ENCODE results near the gene ANKFN1.

ANKFN1 gene

GRCh38 chr17:56451629-56452028, 298.4 kb downstream of the ANKFN1 start:
- DNase-seq, result no peak

- DNase-seq, result no peak
Measured at GRCh38 chr17:56452461-56452860, 299.2 kb downstream of the ANKFN1 start.

- DNase-seq, result no peak
Measured at GRCh38 chr17:56457501-56457900, 304.2 kb downstream of the ANKFN1 start.

GRCh38 chr17:56465886-56466285, 312.6 kb downstream of the ANKFN1 start:
- no peak for DNase-seq

- no peak for DNase-seq
Measured at GRCh38 chr17:56468840-56469239, 315.6 kb downstream of the ANKFN1 start.

DNA sequence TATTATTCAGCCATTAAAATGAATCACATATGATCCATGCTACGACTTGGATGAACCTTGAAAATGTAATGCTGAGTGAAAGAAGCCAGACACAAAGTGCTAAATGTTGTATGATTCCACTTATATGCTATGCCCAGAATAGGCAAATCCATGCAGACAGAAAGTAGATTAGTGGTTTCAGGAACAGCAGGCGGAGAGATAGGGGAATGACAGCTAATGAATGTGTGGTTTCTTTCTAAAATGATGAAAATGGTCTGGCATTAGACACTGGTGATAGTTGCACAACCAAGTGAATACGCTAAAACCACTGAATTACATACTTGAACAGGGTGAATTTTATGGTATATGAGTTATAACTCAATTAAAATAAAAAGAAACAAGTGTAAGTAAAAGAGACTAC, 318.4 kb downstream of the ANKFN1 start:
- DNase-seq, result no peak

DNA sequence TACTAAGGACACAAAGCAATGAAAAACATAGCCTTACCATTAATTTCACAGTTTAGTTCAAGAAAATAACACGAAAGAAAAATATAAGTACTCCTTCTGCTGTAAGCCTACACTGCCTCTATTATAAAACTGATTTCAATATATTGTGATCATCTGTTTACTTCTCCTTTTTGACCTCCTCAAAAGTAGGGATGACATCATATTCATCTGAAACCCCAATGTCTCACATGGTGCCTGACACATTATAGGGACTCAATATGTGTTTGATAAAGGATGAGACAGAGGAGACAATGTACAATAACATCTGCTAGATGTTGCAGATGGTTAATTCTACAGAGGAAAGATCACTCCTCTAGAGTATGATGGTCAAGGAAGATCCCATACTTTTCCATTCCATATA, 321.8 kb downstream of the ANKFN1 start:
- DNase-seq, result no peak

GRCh38 chr17:56478836-56479447, 325.7 kb downstream of the ANKFN1 start:
- no peak for DNase-seq

- DNase-seq, result no peak
Measured at GRCh38 chr17:56480501-56480900, 327.2 kb downstream of the ANKFN1 start.

DNA sequence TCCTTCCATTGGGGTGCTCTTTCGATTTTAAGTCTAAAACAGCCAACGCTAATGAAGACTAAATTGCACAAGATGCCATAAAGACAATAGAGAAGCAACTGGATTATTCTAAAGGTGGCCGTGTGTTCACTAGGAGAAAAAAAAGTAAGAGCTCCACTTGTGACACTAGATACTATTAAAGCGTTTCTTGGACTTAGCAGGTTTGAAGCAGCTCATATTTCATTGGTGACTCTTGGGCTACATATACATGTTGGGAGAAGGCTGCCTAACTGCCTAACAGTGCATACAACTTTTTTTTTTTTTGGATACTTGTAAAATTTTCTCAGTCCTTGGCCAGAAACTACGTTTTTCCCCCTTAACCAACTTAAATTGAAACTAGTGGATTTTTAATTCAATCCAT, 328.4 kb downstream of the ANKFN1 start:
- no peak for DNase-seq

DNA sequence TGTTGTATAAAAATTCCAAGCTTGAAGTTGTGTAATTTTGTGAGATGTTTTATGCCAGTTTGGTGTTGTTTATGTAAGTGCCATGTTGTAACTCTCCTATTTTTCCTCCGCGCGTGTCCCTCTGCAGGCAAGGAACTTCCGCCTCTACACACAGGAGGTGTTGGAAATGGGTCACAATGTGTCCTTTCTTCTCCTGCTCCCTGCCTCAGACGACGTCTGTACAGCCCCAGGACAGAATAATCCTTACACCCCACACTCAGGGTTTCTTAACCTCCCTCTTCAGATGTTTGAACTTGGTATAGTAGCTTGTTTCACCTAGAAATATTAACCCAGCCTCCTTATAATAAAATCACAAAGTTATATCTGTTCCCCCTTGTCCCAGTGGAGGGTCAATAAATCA, 329.0 kb downstream of the ANKFN1 start:
- DNase-seq, result no peak

DNA sequence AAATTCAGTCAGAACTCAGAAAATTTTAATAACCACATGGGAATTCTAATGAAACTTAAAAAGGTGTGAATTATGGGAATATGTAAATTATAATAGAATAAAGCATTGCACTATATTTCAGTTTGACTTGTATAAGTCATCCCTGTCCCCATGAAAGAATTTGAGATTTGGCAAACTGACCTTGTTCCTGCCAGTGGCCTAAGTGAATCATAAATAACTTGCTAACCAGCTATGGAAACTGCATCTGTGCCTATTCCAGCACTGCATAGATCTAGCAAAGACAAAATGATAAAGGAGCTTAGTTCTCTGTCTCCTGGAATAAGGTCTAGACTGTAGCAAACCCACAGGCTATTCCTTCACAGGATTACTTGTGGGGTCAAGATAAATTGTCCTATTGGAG, 333.5 kb downstream of the ANKFN1 start:
- DNase-seq, result no peak

DNA sequence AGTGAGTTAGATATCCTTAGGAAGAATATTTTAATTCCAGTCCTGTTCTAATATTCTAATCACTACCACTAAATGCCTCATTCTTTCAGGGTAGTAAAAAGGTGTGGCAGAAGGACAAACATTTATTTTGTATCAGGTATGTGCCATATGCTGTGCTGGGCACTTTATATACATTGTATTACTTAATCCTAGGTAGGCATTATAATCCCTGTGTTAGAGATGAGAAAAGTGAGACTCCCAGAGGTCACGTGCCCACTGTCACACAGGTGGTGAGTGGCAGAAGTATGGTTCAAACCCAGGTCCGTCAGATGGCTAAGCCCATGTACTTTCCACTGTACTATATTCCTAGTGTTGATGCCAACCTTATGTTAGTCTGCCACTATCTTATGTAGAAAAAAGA, 335.5 kb downstream of the ANKFN1 start:
- DNase-seq, result no peak

GRCh38 chr17:56489980-56490379, 336.7 kb downstream of the ANKFN1 start:
- no peak for DNase-seq

DNA sequence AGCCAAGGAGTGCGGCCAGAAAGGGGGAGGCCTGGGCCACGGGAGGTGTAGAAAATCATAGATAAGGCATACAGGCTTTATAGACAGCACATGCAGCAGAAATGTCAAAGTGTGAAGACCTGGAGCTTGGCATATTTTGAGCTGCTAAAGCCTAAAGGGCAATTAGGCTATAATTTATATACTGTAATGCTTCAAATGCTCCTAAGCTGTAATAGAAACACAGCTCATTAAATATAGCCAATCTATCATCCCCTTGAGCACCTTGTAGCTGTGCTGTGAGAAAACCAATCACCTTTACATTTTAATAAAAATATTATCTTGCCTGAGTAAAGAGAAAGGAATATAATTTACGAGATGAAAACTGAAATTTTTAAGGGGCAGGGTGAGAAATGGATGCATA, 342.3 kb downstream of the ANKFN1 start:
- no peak for DNase-seq

DNA sequence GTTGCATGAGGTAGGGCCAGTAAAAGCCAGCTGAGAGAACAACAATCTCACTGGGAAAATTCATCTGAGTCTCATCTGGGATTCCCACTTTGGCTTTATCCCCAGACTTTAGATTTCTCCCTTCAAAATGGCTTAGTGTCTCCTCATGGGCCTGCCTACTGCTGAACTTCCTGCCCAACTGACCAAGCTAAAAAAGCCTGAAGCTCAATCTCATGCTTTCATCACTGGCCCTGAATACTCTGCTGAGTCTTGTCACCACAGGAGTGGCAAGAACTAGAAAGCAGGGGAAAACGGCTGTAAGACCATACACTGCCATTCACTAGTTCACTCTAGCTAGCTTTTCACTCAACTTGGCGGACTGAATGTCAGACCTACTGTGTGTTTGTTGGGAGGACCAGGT, 343.9 kb downstream of the ANKFN1 start:
- no peak for DNase-seq

GRCh38 chr17:56499799-56500388, 346.6 kb downstream of the ANKFN1 start:
- peak; percentile 11 for DNase-seq

DNA sequence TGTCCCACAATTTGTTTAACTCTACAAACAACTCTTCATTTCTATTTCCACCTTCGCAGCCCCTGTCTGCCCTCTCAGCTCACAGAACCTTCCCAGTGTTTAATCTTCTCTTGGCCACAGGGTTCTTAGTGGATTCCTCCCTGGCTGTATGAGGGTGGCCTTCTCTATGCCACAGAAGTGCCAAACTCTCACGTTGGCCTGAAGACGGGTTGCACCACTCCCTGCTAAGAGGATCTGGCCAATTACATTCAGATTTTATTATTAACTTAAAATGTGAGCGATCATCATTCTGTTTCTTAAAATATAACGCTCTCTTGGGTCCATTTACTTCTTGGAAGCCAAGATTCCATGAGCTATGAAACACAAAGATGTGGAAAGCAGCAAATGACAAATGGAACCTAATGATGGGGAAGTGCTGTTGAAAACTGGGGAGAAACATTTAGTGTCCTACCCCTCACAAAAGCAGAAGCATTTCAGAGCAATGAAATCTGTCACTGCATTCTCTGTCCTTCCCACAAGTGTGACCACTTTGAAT, 348.9 kb downstream of the ANKFN1 start:
- no peak for DNase-seq

- DNase-seq, result no peak
Measured at GRCh38 chr17:56505154-56505756, 352.0 kb downstream of the ANKFN1 start.

- DNase-seq, result no peak
Measured at GRCh38 chr17:56506349-56506748, 353.1 kb downstream of the ANKFN1 start.

- DNase-seq, result no peak
Measured at GRCh38 chr17:56510554-56511342, 357.5 kb downstream of the ANKFN1 start.

DNA sequence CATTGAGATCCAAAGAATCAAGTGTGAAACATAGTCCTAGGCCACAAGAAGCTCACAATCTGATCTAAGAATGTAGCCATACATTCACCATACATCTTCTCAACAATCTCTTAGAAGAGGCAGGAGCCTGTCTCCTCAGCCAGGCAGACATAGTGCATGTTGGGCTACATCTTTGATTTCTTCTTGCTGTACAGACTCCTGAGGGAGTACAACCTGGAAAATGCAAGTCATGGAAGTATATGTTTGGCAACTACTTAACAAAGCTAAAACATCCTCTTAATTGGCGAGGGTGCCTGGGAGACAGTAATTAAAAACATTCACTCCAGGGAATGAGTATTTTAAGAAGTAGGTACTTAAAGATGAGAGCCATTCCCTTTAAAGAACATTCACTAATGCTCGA, 361.0 kb downstream of the ANKFN1 start:
- DNase-seq, result no peak

GRCh38 chr17:56514899-56515298, 361.6 kb downstream of the ANKFN1 start:
- no peak for DNase-seq

Measured in NCI-H1105 treated with DMSO at 0.1 percent for 48 hours (cell line).